ENCODE measurements around the gene SIVA1.
A peak's percentile ranks its signal among the peaks of the same experiment; 100 is the strongest.

The SIVA1 gene

DNA sequence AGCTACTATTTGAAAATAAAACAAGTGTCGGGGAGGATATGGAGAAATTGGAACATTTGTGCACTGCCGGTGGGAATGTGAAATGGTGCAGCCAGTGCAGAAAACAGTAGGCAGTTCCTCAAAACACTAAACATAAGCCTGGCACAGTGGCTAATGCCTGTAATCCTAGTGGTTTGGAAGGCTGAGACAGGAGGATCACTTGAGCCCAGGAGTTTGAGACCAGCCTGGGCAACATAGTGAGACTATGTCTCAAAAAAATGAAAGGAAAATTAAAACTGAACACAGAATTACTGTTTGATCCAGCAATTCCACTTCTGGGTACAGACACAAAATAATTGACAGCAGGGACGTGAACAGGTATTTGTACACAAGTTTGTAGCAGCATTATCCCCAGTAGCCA, 12.6 kb downstream of the SIVA1 start:
- peaks cover 10% of the 10 kb centered on the region for H3K4me1 ChIP-seq (ENCODE audit: insufficient read depth, low read length, poor library complexity, severe bottlenecking)
- H3F3A ChIP-seq (ENCODE audit: low read depth): peaks cover 3% of the 10 kb centered on the region; the same call in 1 of the 2 replicates
- peak overlapping the region; percentile 54 for H3K4me2 ChIP-seq (ENCODE audit: low read depth, low read length, poor library complexity, severe bottlenecking)
- H3K79me2 ChIP-seq (ENCODE audit: insufficient read depth, low read length): peaks cover 21% of the 10 kb centered on the region
- TF ChIP-seq, protein P1, sequence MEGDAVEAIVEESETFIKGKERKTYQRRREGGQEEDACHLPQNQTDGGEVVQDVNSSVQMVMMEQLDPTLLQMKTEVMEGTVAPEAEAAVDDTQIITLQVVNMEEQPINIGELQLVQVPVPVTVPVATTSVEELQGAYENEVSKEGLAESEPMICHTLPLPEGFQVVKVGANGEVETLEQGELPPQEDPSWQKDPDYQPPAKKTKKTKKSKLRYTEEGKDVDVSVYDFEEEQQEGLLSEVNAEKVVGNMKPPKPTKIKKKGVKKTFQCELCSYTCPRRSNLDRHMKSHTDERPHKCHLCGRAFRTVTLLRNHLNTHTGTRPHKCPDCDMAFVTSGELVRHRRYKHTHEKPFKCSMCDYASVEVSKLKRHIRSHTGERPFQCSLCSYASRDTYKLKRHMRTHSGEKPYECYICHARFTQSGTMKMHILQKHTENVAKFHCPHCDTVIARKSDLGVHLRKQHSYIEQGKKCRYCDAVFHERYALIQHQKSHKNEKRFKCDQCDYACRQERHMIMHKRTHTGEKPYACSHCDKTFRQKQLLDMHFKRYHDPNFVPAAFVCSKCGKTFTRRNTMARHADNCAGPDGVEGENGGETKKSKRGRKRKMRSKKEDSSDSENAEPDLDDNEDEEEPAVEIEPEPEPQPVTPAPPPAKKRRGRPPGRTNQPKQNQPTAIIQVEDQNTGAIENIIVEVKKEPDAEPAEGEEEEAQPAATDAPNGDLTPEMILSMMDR (conservative IDR thresholded peaks at IDR 0.05; ENCODE audit: low read length): no peak
- TF ChIP-seq EZH2phosphoT487 (IDR thresholded peaks at IDR 0.05; ENCODE audit: borderline replicate concordance): no peak
- H3K9ac ChIP-seq (ENCODE audit: low read depth, low read length, poor library complexity, severe bottlenecking): no peak overlapping the region
- H3K9me3 ChIP-seq (ENCODE audit: insufficient read depth, low read depth, low read length): no peaks in the 10 kb centered on the region
- no peaks in the 10 kb centered on the region for H3K27me3 ChIP-seq (ENCODE audit: insufficient read depth, low read length, poor library complexity, severe bottlenecking)
- peak overlapping the region; percentile 27 for H3K4me3 ChIP-seq (ENCODE audit: low read length, poor library complexity, severe bottlenecking)
- no peaks in the 10 kb centered on the region for H3K9me2 ChIP-seq (replicated peaks; ENCODE audit: low read depth, low read length)
- no peak overlapping the region for H2AFZ ChIP-seq (ENCODE audit: low read length)
- peaks cover 10% of the 10 kb centered on the region; the same call in 1 of the 2 replicates for H3K36me3 ChIP-seq (ENCODE audit: insufficient read depth, low read length)
- no peaks in the 10 kb centered on the region for H4K20me1 ChIP-seq (ENCODE audit: insufficient read depth, low read length, poor library complexity, severe bottlenecking)

DNA sequence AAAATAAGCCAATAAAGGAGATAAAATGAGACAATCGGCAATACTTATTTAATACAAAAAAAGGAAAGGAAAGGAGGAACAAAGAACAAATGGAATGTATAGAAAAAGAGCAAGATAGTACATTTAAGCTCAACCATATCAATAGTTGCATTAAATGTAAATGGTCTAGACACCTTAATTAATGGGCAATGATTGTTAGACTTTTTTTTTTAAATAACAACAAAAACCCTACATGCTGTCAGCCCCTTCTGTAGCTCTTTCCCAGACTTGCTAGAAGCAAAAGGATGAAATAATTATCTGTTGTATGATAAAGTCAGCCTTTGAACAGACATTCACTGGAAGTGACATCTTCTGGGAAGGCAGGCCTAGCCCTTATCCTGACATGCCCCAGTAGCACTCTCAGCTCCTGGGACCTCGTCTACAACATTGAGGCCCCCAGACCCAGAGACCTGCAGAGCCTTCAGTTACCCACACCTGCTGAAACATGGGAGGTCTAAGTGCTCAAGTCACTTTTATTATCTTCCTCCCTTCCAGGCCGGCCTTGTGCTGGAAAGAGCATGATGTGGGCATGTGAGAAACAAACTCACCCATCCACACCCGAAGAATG, 13.4 kb downstream of the SIVA1 start:
- Histone ChIP-seq H3K4me3 (ENCODE audit: low read length, poor library complexity, severe bottlenecking) (peak overlapping the region; percentile 70), H2AFZ (ENCODE audit: low read length) (no peak overlapping the region), H3K27me3 (ENCODE audit: insufficient read depth, low read length, poor library complexity, severe bottlenecking) (no peaks in the 10 kb centered on the region), H4K20me1 (ENCODE audit: insufficient read depth, low read length, poor library complexity, severe bottlenecking) (no peaks in the 10 kb centered on the region), H3K79me2 (ENCODE audit: insufficient read depth, low read length) (peaks cover 17% of the 10 kb centered on the region), H3K9me3 (ENCODE audit: insufficient read depth, low read depth, low read length) (no peaks in the 10 kb centered on the region; the same call in 1 of the 2 replicates), H3F3A (ENCODE audit: low read depth) (peaks cover 3% of the 10 kb centered on the region; the same call in 1 of the 2 replicates), H3K9ac (ENCODE audit: low read depth, low read length, poor library complexity, severe bottlenecking) (peak overlapping the region; percentile 62), H3K4me1 (ENCODE audit: insufficient read depth, low read length, poor library complexity, severe bottlenecking) (peaks cover 10% of the 10 kb centered on the region), H3K9me2 (replicated peaks; ENCODE audit: low read depth, low read length) (no peaks in the 10 kb centered on the region), H3K4me2 (ENCODE audit: low read depth, low read length, poor library complexity, severe bottlenecking) (peak overlapping the region; percentile 54), H3K36me3 (ENCODE audit: insufficient read depth, low read length) (peaks cover 10% of the 10 kb centered on the region)
- TF ChIP-seq, protein P1 (conservative IDR thresholded peaks at IDR 0.05; ENCODE audit: low read length): no peak
- no peak for TF ChIP-seq EZH2phosphoT487 (IDR thresholded peaks at IDR 0.05; ENCODE audit: borderline replicate concordance)

DNA sequence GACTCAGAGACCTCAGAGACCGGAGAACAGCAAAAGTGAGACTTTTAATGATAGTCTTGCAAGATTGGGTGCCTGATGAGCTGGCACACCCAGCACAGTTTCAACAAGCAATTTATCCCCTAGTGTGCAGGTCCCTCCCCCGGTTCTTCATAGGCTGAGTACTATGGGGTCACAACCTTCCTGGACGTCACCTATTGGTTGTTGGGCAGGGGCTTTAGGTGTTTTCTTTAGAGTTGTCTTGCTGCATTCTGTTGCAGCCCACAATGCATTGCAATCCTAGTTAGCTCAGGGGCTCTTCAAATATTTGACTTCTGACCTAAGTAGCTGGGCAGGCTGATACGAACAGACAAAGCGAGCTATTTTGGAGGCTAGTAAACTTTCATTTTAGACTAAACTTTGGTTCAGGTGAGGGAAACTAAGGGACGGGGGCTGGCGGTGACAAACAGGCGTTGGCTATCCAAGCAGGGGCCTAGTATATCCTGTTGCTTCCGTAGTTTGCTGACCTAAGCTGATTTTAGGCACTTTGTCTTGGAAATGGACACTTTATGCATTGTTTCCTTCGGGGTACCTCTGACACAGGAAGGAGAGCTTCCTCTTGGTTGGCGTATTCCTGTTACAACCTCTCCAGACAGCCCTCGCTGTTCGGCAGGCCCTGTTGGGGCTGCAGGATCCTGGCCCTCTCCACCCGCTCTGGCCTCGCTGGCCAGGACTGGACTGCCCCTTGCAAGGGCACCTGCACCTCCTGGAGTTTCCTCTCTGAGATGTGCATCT, 14.1 kb downstream of the SIVA1 start:
- Histone ChIP-seq H3K9me2 (replicated peaks; ENCODE audit: low read depth, low read length) (no peaks in the 10 kb centered on the region), H3K4me2 (ENCODE audit: low read depth, low read length, poor library complexity, severe bottlenecking) (peak overlapping the region; percentile 54), H3K36me3 (ENCODE audit: insufficient read depth, low read length) (peaks cover 17% of the 10 kb centered on the region), H3K9me3 (ENCODE audit: insufficient read depth, low read depth, low read length) (no peaks in the 10 kb centered on the region; the same call in 1 of the 2 replicates), H3F3A (ENCODE audit: low read depth) (peaks cover 3% of the 10 kb centered on the region; the same call in 1 of the 2 replicates), H3K4me1 (ENCODE audit: insufficient read depth, low read length, poor library complexity, severe bottlenecking) (peaks cover 10% of the 10 kb centered on the region), H4K20me1 (ENCODE audit: insufficient read depth, low read length, poor library complexity, severe bottlenecking) (no peaks in the 10 kb centered on the region), H3K4me3 (ENCODE audit: low read length, poor library complexity, severe bottlenecking) (peak overlapping the region; percentile 70), H3K27me3 (ENCODE audit: insufficient read depth, low read length, poor library complexity, severe bottlenecking) (no peaks in the 10 kb centered on the region), H3K9ac (ENCODE audit: low read depth, low read length, poor library complexity, severe bottlenecking) (peak overlapping the region; percentile 62), H3K79me2 (ENCODE audit: insufficient read depth, low read length) (peaks cover 15% of the 10 kb centered on the region), H2AFZ (ENCODE audit: low read length) (no peak overlapping the region)
- TF ChIP-seq, protein P1 (conservative IDR thresholded peaks at IDR 0.05; ENCODE audit: low read length): no peak
- no peak for TF ChIP-seq EZH2phosphoT487 (IDR thresholded peaks at IDR 0.05; ENCODE audit: borderline replicate concordance)
